ENCODE data around the gene DGLUCY.

- TF ChIP-seq EZH2phosphoT487 (IDR thresholded peaks at IDR 0.05; ENCODE audit: borderline replicate concordance) = no peak
- TF ChIP-seq, protein P1, sequence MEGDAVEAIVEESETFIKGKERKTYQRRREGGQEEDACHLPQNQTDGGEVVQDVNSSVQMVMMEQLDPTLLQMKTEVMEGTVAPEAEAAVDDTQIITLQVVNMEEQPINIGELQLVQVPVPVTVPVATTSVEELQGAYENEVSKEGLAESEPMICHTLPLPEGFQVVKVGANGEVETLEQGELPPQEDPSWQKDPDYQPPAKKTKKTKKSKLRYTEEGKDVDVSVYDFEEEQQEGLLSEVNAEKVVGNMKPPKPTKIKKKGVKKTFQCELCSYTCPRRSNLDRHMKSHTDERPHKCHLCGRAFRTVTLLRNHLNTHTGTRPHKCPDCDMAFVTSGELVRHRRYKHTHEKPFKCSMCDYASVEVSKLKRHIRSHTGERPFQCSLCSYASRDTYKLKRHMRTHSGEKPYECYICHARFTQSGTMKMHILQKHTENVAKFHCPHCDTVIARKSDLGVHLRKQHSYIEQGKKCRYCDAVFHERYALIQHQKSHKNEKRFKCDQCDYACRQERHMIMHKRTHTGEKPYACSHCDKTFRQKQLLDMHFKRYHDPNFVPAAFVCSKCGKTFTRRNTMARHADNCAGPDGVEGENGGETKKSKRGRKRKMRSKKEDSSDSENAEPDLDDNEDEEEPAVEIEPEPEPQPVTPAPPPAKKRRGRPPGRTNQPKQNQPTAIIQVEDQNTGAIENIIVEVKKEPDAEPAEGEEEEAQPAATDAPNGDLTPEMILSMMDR (conservative IDR thresholded peaks at IDR 0.05; ENCODE audit: low read length) = no peak
These were observed 105.9 kb downstream of the DGLUCY start for GRCh38 chr14:91219517-91220389.
